Smooth muscle cell (in vitro differentiated cells): ENCODE measurements around the gene GGT5. TPM values are rescaled to one million over a fixed set of nuclear protein-coding genes. Genes with fewer than 3 reads are reported as not detected.
"Not testable (repeated sequence)": the region's sequence is repeated elsewhere in the genome, so short reads cannot be mapped to it uniquely, and the experiment has no call there.

ENCODE experiments used
- DNase-seq: peaks from one replicate; lab custom pipeline; 2025; ENCODE audit not compliant: unreplicated experiment; lab: John Stamatoyannopoulos, UW
- H2AFZ ChIP-seq: fragments of 200-600 bp; sonication (generic); 2 replicates; pipeline ENCODE4 v1.6.0; 2016; ENCODE audit warnings: antibody characterized with exemption, low read depth, mild to moderate bottlenecking
- H3F3A ChIP-seq: fragments of 200-600 bp; sonication (generic); 2 replicates; pipeline ENCODE4 v1.6.0; 2017; ENCODE audit warnings: antibody characterized with exemption, low read depth
- H3K27ac ChIP-seq: fragments of 200-600 bp; sonication (generic); 2 replicates; pipeline ENCODE4 v1.5.1; 2016; ENCODE audit warnings: low read depth, mild to moderate bottlenecking
- H3K27me3 ChIP-seq: fragments of 200-600 bp; sonication (generic); 2 replicates; pipeline ENCODE4 v1.6.1; 2016; ENCODE audit warnings: low read depth, mild to moderate bottlenecking
- H3K36me3 ChIP-seq: fragments of 200-600 bp; sonication (generic); 2 replicates; pipeline ENCODE4 v1.5.1; 2016; ENCODE audit warnings: low read depth
- H3K4me1 ChIP-seq: fragments of 200-600 bp; sonication (generic); 2 replicates; pipeline ENCODE4 v1.5.1; 2016; ENCODE audit warnings: low read depth
- H3K4me2 ChIP-seq: fragments of 200-600 bp; sonication (generic); 2 replicates; pipeline ENCODE4 v1.6.0; 2016; ENCODE audit warnings: mild to moderate bottlenecking
- H3K4me3 ChIP-seq: fragments of 200-600 bp; sonication (generic); 2 replicates; pipeline ENCODE4 v1.5.1; 2016; ENCODE audit warnings: mild to moderate bottlenecking
- H3K79me2 ChIP-seq: fragments of 200-600 bp; sonication (generic); 2 replicates; pipeline ENCODE4 v1.6.0; 2016; ENCODE audit warnings: low read depth, mild to moderate bottlenecking
- H3K9ac ChIP-seq: fragments of 200-600 bp; sonication (generic); 2 replicates; pipeline ENCODE4 v1.6.0; 2016; ENCODE audit warnings: low read depth
- H3K9me3 ChIP-seq: fragments of 200-600 bp; sonication (generic); replicated peaks from 2 replicates; pipeline ENCODE4 v1.5.1; 2016; ENCODE audit warnings: low read depth
- H4K20me1 ChIP-seq: fragments of 200-600 bp; sonication (generic); 2 replicates; pipeline ENCODE4 v1.6.0; 2016; ENCODE audit warnings: low read depth
- CTCF ChIP-seq: fragments of 200-600 bp; sonication (generic); IDR thresholded peaks from 2 replicates; pipeline ENCODE4 v1.5.1; 2017; ENCODE audit warnings: borderline replicate concordance, mild to moderate bottlenecking, antibody characterized with exemption; ENCODE audit not compliant: insufficient read depth, poor library complexity, severe bottlenecking
- WGBS: methylation state at CpG from one replicate; pipeline ENCODE4 v1.1.7; 2016; ENCODE audit warnings: low lambda C conversion rate; 5-methylcytosine and 5-hydroxymethylcytosine counted together
- polyA plus RNA-seq: library from polyadenylated mRNA; unstranded; fragments of >200 nt; fragmentation: Nextera tagmentation; extraction: Ambion mirVana; gene quantifications from 2 replicates; pipeline ENCODE4 v1.2.1, GENCODE V29; 2016
- total RNA-seq: library from RNA; depleted of rRNA; stranded (reverse); fragments of >200 nt; gene quantifications from 2 replicates; pipeline ENCODE4 v1.2.3, GENCODE V29; 2014

Gene GGT5
- total and polyA plus RNA-seq, 2 experiments from 2014 or later = 3.7 to 12.8 TPM

- peaks cover 29% of the 10 kb centered on the region for H3K4me1 ChIP-seq
- peak overlapping the region; percentile 81 for H3K27ac ChIP-seq
Observed at GRCh38 chr22:24289741-24290163, 44.9 kb upstream of the GGT5 start.

GRCh38 chr22:24289114-24289513, 44.2 kb upstream of the GGT5 start:
- WGBS = 2% methylated on average over 4 of the region's 4 CpGs
- Histone ChIP-seq H4K20me1 (peaks cover 41% of the 10 kb centered on the region), H3K9ac (peak overlapping the region; percentile 28), H3K79me2 (peaks cover 52% of the 10 kb centered on the region), H3F3A (peaks cover 25% of the 10 kb centered on the region), H3K4me2 (peak overlapping the region; percentile 79), H3K27ac (peak overlapping the region; percentile 81), H3K4me3 (peak overlapping the region; percentile 9), H3K36me3 (no peaks in the 10 kb centered on the region), H3K9me3 (no peaks in the 10 kb centered on the region), H2AFZ (no peak overlapping the region), H3K27me3 (no peaks in the 10 kb centered on the region), H3K4me1 (peaks cover 33% of the 10 kb centered on the region)
- no peak for TF ChIP-seq CTCF
- DNase-seq = no peak

More at GRCh38 chr22:24289741-24290163, 44.9 kb upstream of the GGT5 start:
- no peaks in the 10 kb centered on the region for H3K9me3 ChIP-seq
- H3K4me3 ChIP-seq = no peak overlapping the region
- no peak for DNase-seq
- peaks cover 58% of the 10 kb centered on the region for H3K79me2 ChIP-seq
- peak overlapping the region; percentile 79 for H3K4me2 ChIP-seq
- 18% methylated on average over 4 of the region's 4 CpGs for WGBS
- H3K27me3 ChIP-seq = no peaks in the 10 kb centered on the region
- H3K36me3 ChIP-seq = no peaks in the 10 kb centered on the region
- peaks cover 22% of the 10 kb centered on the region for H3F3A ChIP-seq
- no peak overlapping the region for H2AFZ ChIP-seq
- peaks cover 43% of the 10 kb centered on the region for H4K20me1 ChIP-seq
- no peak for TF ChIP-seq CTCF
- H3K9ac ChIP-seq = peak overlapping the region; percentile 28

- H3K4me3 ChIP-seq, H2AFZ ChIP-seq, H3K9me3 ChIP-seq, H3K4me2 ChIP-seq, H3K27me3 ChIP-seq, H3K36me3 ChIP-seq, H3K9ac ChIP-seq, DNase-seq: not testable (repeated sequence)
- peak overlapping the region; percentile 81 for H3K27ac ChIP-seq
- H3F3A ChIP-seq = peaks cover 34% of the 10 kb centered on the region
- peaks cover 59% of the 10 kb centered on the region for H3K79me2 ChIP-seq
- H3K4me1 ChIP-seq = peaks cover 41% of the 10 kb centered on the region
- H4K20me1 ChIP-seq = peaks cover 41% of the 10 kb centered on the region
- 82% methylated on average over 6 of the region's 6 CpGs for WGBS
Observed at GRCh38 chr22:24287801-24288200, 42.9 kb upstream of the GGT5 start.

- not testable (repeated sequence) for H3K9ac ChIP-seq, H3K9me3 ChIP-seq, H3K27ac ChIP-seq, H3K36me3 ChIP-seq, H2AFZ ChIP-seq, DNase-seq, H3K4me2 ChIP-seq, H3K4me3 ChIP-seq, H3K27me3 ChIP-seq
- H3F3A ChIP-seq = peaks cover 36% of the 10 kb centered on the region
- H3K4me1 ChIP-seq = peaks cover 41% of the 10 kb centered on the region
- peaks cover 60% of the 10 kb centered on the region for H3K79me2 ChIP-seq
- WGBS = 82% methylated on average over 8 of the region's 9 CpGs
- H4K20me1 ChIP-seq = peaks cover 41% of the 10 kb centered on the region
Observed at GRCh38 chr22:24287212-24287611, 42.3 kb upstream of the GGT5 start.

- H3K27me3 ChIP-seq = no peaks in the 10 kb centered on the region
- H4K20me1 ChIP-seq = peaks cover 32% of the 10 kb centered on the region
- WGBS = 1% methylated on average over 4 of the region's 4 CpGs
- no peaks in the 10 kb centered on the region for H3K9me3 ChIP-seq
- DNase-seq = no peak
- peak overlapping the region; percentile 92 for H3K27ac ChIP-seq
- peak overlapping the region; percentile 18 for H3K4me3 ChIP-seq
- no peak overlapping the region for H2AFZ ChIP-seq
- peak overlapping the region; percentile 65 for H3K9ac ChIP-seq
- H3K36me3 ChIP-seq = no peaks in the 10 kb centered on the region
- peaks cover 28% of the 10 kb centered on the region for H3F3A ChIP-seq
- H3K4me1 ChIP-seq = peaks cover 32% of the 10 kb centered on the region
- no peak for TF ChIP-seq CTCF
- H3K4me2 ChIP-seq = peak overlapping the region; percentile 82
- peaks cover 59% of the 10 kb centered on the region for H3K79me2 ChIP-seq
Observed at GRCh38 chr22:24285245-24285644, 40.4 kb upstream of the GGT5 start.
